HEK293T (cell line): Measurements from ENCODE around the gene TPTE2.
"Not testable (repeated sequence)": the region's sequence is repeated elsewhere in the genome, so short reads cannot be mapped to it uniquely, and the experiment has no call there.

Experiments used
- BHLHE40 ChIP-seq: fragments of 450-650 bp; IDR thresholded peaks from 2 replicates; pipeline ENCODE4 v1.6.1; 2016; ENCODE audit warnings: mild to moderate bottlenecking, moderate library complexity, borderline replicate concordance
- CTBP1 ChIP-seq: fragments of 450-650 bp; IDR thresholded peaks from 2 replicates; pipeline ENCODE4 v1.6.1; 2016; ENCODE audit warnings: borderline replicate concordance
- FOXA1 ChIP-seq: fragments of 450-650 bp; IDR thresholded peaks from 2 replicates; pipeline ENCODE4 v1.6.1; 2016; ENCODE audit warnings: mild to moderate bottlenecking
- FOXK2 ChIP-seq: fragments of 450-650 bp; IDR thresholded peaks from 2 replicates; pipeline ENCODE4 v1.6.1; 2016; ENCODE audit warnings: mild to moderate bottlenecking
- FOXM1 ChIP-seq: fragments of 450-650 bp; IDR thresholded peaks from 2 replicates; pipeline ENCODE4 v1.6.1; 2017; ENCODE audit warnings: mild to moderate bottlenecking, borderline replicate concordance
- LEF1 ChIP-seq: fragments of 450-650 bp; IDR thresholded peaks from 2 replicates; pipeline ENCODE4 v1.6.1; 2017; ENCODE audit warnings: mild to moderate bottlenecking, borderline replicate concordance
- NFRKB ChIP-seq: fragments of 450-650 bp; IDR thresholded peaks from 2 replicates; pipeline ENCODE4 v1.6.1; 2016; ENCODE audit warnings: mild to moderate bottlenecking, moderate library complexity
- SP1 ChIP-seq: fragments of 450-650 bp; IDR thresholded peaks from 2 replicates; pipeline ENCODE4 v1.6.1; 2017
- SUZ12 ChIP-seq: fragments of 450-650 bp; IDR thresholded peaks from 2 replicates; pipeline ENCODE4 v1.6.1; 2016; ENCODE audit warnings: mild to moderate bottlenecking
- TARDBP ChIP-seq: fragments of 450-650 bp; IDR thresholded peaks from 2 replicates; pipeline ENCODE4 v1.6.1; 2016

DNA sequence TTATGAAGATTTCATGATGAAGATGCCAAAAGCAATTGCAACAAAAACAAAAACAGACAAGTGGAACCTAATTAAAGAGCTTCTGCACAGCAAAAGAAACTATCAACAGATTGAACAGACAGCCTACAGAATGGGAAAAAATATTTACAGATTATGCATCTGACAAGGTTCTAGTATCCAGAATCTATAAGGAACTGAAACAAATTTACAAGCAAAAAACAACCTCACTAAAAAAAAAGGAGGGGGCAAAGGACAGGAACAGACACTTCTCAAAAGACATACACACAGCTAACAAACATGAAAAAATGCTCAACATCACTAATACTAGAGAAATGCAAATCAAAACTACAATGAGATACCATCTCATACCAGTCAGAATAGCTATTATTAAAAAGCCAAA is 35.7 kb downstream of the TPTE2 start:
- not testable (repeated sequence) for TF ChIP-seq TARDBP, SP1, LEF1, SUZ12, FOXK2, FOXM1, FOXA1, CTBP1, BHLHE40, NFRKB
